Activated T-cell treated with anti-CD3 and anti-CD28 coated beads, Interleukin-2, amount 50 U/mL, for 4 hours (primary cell): ENCODE data around the gene L3MBTL2. TPM values are rescaled to one million over a fixed set of nuclear protein-coding genes. Genes with fewer than 3 reads are reported as not detected.
"Not testable (repeated sequence)": the region's sequence is repeated elsewhere in the genome, so short reads cannot be mapped to it uniquely, and the experiment has no call there.

ENCODE experiments used
- ATAC-seq, 2 donors: fragments of 200-7000 bp; cut with Tn5 transposase; one replicate each; pipeline ENCODE4 v1.10.0; 2021
- DNase-seq: peaks from one replicate; pipeline ENCODE4 v3.0.0-alpha.2; 2020
- H3K27me3 Mint-ChIP-seq: one replicate; pipeline ENCODE4 v1.8.0; 2021; ENCODE audit warnings: low read depth, mixed read lengths
- H3K36me3 Mint-ChIP-seq: one replicate; pipeline ENCODE4 v1.8.0; 2022; ENCODE audit warnings: mixed read lengths; ENCODE audit not compliant: insufficient read depth
- H3K4me1 Mint-ChIP-seq: one replicate; pipeline ENCODE4 v1.8.0; 2021; ENCODE audit warnings: low read depth, mixed read lengths
- H3K4me3 Mint-ChIP-seq: one replicate; pipeline ENCODE4 v1.8.0; 2021; ENCODE audit warnings: mild to moderate bottlenecking, moderate library complexity, mixed read lengths
- H3K9me3 Mint-ChIP-seq: one replicate; pipeline ENCODE4 v1.8.0; 2021; ENCODE audit warnings: mixed read lengths
- total RNA-seq, 3 donors: library from RNA; stranded (reverse); gene quantifications; one replicate each; pipeline ENCODE4 v1.2.1, GENCODE V29; 2021

L3MBTL2 gene
- total RNA-seq = 10 to 100 TPM; 57.4 to 57.8 (median 57.5) TPM

- H3K9me3 Mint-ChIP-seq = no peaks in the 10 kb centered on the region
- peak within 1 kb of the TSS; percentile 95 for H3K4me3 Mint-ChIP-seq
- peak; percentile 100 for ATAC-seq
- H3K36me3 Mint-ChIP-seq = peaks cover 9% of the 10 kb centered on the region
- H3K4me1 Mint-ChIP-seq = peaks cover 28% of the 10 kb centered on the region
- peak; percentile 98 for DNase-seq
- H3K27me3 Mint-ChIP-seq = peaks cover 10% of the 10 kb centered on the region
Observed at GRCh38 chr22:41204992-41205900, at the start of gene L3MBTL2. L3MBTL2 (plus strand) TSS chr22:41205312; CDS start chr22:41205363, 51 bp downstream.

GRCh38 chr22:41157083-41157482 lies 48.0 kb upstream of the L3MBTL2 start:
- Mint-ChIP-seq H3K4me3 (no peak overlapping the region), H3K4me1 (no peaks in the 10 kb centered on the region), H3K9me3 (no peaks in the 10 kb centered on the region), H3K27me3 (no peaks in the 10 kb centered on the region), H3K36me3 (peaks cover 39% of the 10 kb centered on the region)
- ATAC-seq (no peak), DNase-seq (no peak)

GRCh38 chr22:41169157-41169556 lies 36.0 kb upstream of the L3MBTL2 start:
- Mint-ChIP-seq H3K9me3 (no peaks in the 10 kb centered on the region), H3K27me3 (no peaks in the 10 kb centered on the region), H3K36me3 (peaks cover 38% of the 10 kb centered on the region), H3K4me3 (no peak overlapping the region), H3K4me1 (no peaks in the 10 kb centered on the region)
- no peak for ATAC-seq
- DNase-seq = no peak

GRCh38 chr22:41171996-41172395 lies 33.1 kb upstream of the L3MBTL2 start:
- Mint-ChIP-seq H3K4me1 (peaks cover 10% of the 10 kb centered on the region), H3K27me3 (no peaks in the 10 kb centered on the region), H3K4me3 (no peak overlapping the region), H3K36me3 (peaks cover 42% of the 10 kb centered on the region), H3K9me3 (no peaks in the 10 kb centered on the region)
- no peak for DNase-seq
- no peak for ATAC-seq

- DNase-seq (no peak), ATAC-seq (no peak)
- H3K4me1 Mint-ChIP-seq = peaks cover 10% of the 10 kb centered on the region
- no peaks in the 10 kb centered on the region for H3K9me3 Mint-ChIP-seq
- H3K27me3 Mint-ChIP-seq = no peaks in the 10 kb centered on the region
- peaks cover 30% of the 10 kb centered on the region for H3K36me3 Mint-ChIP-seq
- no peak overlapping the region for H3K4me3 Mint-ChIP-seq
Observed at GRCh38 chr22:41175546-41175945, 29.6 kb upstream of the L3MBTL2 start.

GRCh38 chr22:41177040-41177621 lies 28.0 kb upstream of the L3MBTL2 start:
- Mint-ChIP-seq H3K36me3 (peaks cover 30% of the 10 kb centered on the region), H3K27me3 (no peaks in the 10 kb centered on the region), H3K4me1 (peaks cover 10% of the 10 kb centered on the region), H3K4me3 (no peak overlapping the region), H3K9me3 (no peaks in the 10 kb centered on the region)
- ATAC-seq = no peak
- DNase-seq = no peak

- ATAC-seq = no peak
- peaks cover 10% of the 10 kb centered on the region for H3K4me1 Mint-ChIP-seq
- no peak overlapping the region for H3K4me3 Mint-ChIP-seq
- no peak for DNase-seq
- H3K36me3 Mint-ChIP-seq = peaks cover 26% of the 10 kb centered on the region
- no peaks in the 10 kb centered on the region for H3K9me3 Mint-ChIP-seq
- no peaks in the 10 kb centered on the region for H3K27me3 Mint-ChIP-seq
Observed at GRCh38 chr22:41177622-41178424, 27.3 kb upstream of the L3MBTL2 start.

- Mint-ChIP-seq H3K4me1 (peaks cover 10% of the 10 kb centered on the region), H3K27me3 (no peaks in the 10 kb centered on the region), H3K36me3 (peaks cover 21% of the 10 kb centered on the region), H3K4me3 (no peak overlapping the region), H3K9me3 (no peaks in the 10 kb centered on the region)
- no peak for ATAC-seq
- DNase-seq = no peak
Observed at GRCh38 chr22:41178425-41178975, 26.6 kb upstream of the L3MBTL2 start.

- not testable (repeated sequence) for H3K4me3 Mint-ChIP-seq, ATAC-seq, H3K4me1 Mint-ChIP-seq, DNase-seq, H3K9me3 Mint-ChIP-seq, H3K27me3 Mint-ChIP-seq
- peaks cover 19% of the 10 kb centered on the region for H3K36me3 Mint-ChIP-seq
Observed at GRCh38 chr22:41180362-41180761, 24.8 kb upstream of the L3MBTL2 start.

GRCh38 chr22:41180926-41181325 lies 24.2 kb upstream of the L3MBTL2 start:
- Mint-ChIP-seq H3K27me3 (no peaks in the 10 kb centered on the region), H3K9me3 (no peaks in the 10 kb centered on the region), H3K4me3 (no peak overlapping the region), H3K36me3 (peaks cover 19% of the 10 kb centered on the region), H3K4me1 (no peaks in the 10 kb centered on the region)
- DNase-seq (no peak), ATAC-seq (no peak)

GRCh38 chr22:41181349-41182241 lies 23.5 kb upstream of the L3MBTL2 start:
- H3K9me3 Mint-ChIP-seq = no peaks in the 10 kb centered on the region
- ATAC-seq (no peak), DNase-seq (no peak)
- no peak overlapping the region for H3K4me3 Mint-ChIP-seq
- H3K27me3 Mint-ChIP-seq = no peaks in the 10 kb centered on the region
- peaks cover 15% of the 10 kb centered on the region for H3K36me3 Mint-ChIP-seq
- no peaks in the 10 kb centered on the region for H3K4me1 Mint-ChIP-seq

- H3K36me3 Mint-ChIP-seq = no peaks in the 10 kb centered on the region
- no peak for DNase-seq
- no peak overlapping the region for H3K4me3 Mint-ChIP-seq
- no peaks in the 10 kb centered on the region for H3K27me3 Mint-ChIP-seq
- no peaks in the 10 kb centered on the region for H3K4me1 Mint-ChIP-seq
- H3K9me3 Mint-ChIP-seq = no peaks in the 10 kb centered on the region
- ATAC-seq = no peak
Observed at GRCh38 chr22:41184679-41185078, 20.4 kb upstream of the L3MBTL2 start.

GRCh38 chr22:41191467-41191866 lies 13.6 kb upstream of the L3MBTL2 start:
- DNase-seq (no peak), ATAC-seq (no peak)
- no peak overlapping the region for H3K4me3 Mint-ChIP-seq
- H3K9me3 Mint-ChIP-seq = no peaks in the 10 kb centered on the region
- H3K27me3 Mint-ChIP-seq = no peaks in the 10 kb centered on the region
- no peaks in the 10 kb centered on the region for H3K4me1 Mint-ChIP-seq
- no peaks in the 10 kb centered on the region for H3K36me3 Mint-ChIP-seq
